HTERT RPE-1 (cell line): ENCODE measurements around the gene TRPV5.
"Not testable (repeated sequence)": the region's sequence is repeated elsewhere in the genome, so short reads cannot be mapped to it uniquely, and the experiment has no call there.

Experiments used
- in situ Hi-C: fragments of 300-500 bp; cut with MboI; formaldehyde crosslinking; loops from 4 replicates; pipeline ENCODE4 v1.14.3; 2020; ENCODE audit warnings: low sequenced_read_pairs

The TRPV5 gene

GRCh38 chr7:142933624-142934023 is at the start of gene TRPV5:
TSS of gene TRPV5 (minus strand) at chr7:142933746. CDS start at chr7:142933459, 287 bp downstream.
- in situ Hi-C loops: no loop called here

GRCh38 chr7:142978402-142978801 is 44.9 kb upstream of the TRPV5 start:
- in situ Hi-C loops: not testable (repeated sequence)

GRCh38 chr7:142974626-142975025 is 41.1 kb upstream of the TRPV5 start:
- in situ Hi-C loops: no loop called here

- in situ Hi-C loops: no loop called here
Observed at GRCh38 chr7:142969183-142969582, 35.6 kb upstream of the TRPV5 start.

- in situ Hi-C loops: no loop called here
Observed at GRCh38 chr7:142968229-142968628, 34.7 kb upstream of the TRPV5 start.

GRCh38 chr7:142964502-142965246 is 31.1 kb upstream of the TRPV5 start:
- in situ Hi-C loops: no loop called here

- in situ Hi-C loops: no loop called here
Observed at GRCh38 chr7:142963993-142964392, 30.4 kb upstream of the TRPV5 start.

- in situ Hi-C loops: no loop called here
Observed at GRCh38 chr7:142962991-142963390, 29.4 kb upstream of the TRPV5 start.

GRCh38 chr7:142961973-142962926 is 28.7 kb upstream of the TRPV5 start, which contains the start of gene KEL:
TSS of gene KEL (minus strand) at chr7:142962363. CDS start at chr7:142962206, 157 bp downstream.
- in situ Hi-C loops: no loop called here

- in situ Hi-C loops: no loop called here
Observed at GRCh38 chr7:142961595-142961972, 28.0 kb upstream of the TRPV5 start.

GRCh38 chr7:142960955-142961512 is 27.5 kb upstream of the TRPV5 start:
- in situ Hi-C loops: no loop called here

- in situ Hi-C loops: no loop called here
Observed at GRCh38 chr7:142959202-142959601, 25.7 kb upstream of the TRPV5 start.

GRCh38 chr7:142957723-142958122 is 24.2 kb upstream of the TRPV5 start:
- in situ Hi-C loops: no loop called here

- in situ Hi-C loops: no loop called here
Observed at GRCh38 chr7:142956951-142957623, 23.5 kb upstream of the TRPV5 start.

- in situ Hi-C loops: no loop called here
Observed at GRCh38 chr7:142954680-142955268, 21.2 kb upstream of the TRPV5 start.

GRCh38 chr7:142950235-142950634 is 16.7 kb upstream of the TRPV5 start:
- in situ Hi-C loops: no loop called here

- in situ Hi-C loops: no loop called here
Observed at GRCh38 chr7:142948603-142949002, 15.1 kb upstream of the TRPV5 start.

- in situ Hi-C loops: no loop called here
Observed at GRCh38 chr7:142945001-142945400, 11.5 kb upstream of the TRPV5 start.

GRCh38 chr7:142943706-142944268 is 10.2 kb upstream of the TRPV5 start:
- in situ Hi-C loops: no loop called here

- in situ Hi-C loops: no loop called here
Observed at GRCh38 chr7:142942746-142943145, 9.2 kb upstream of the TRPV5 start.
